Epithelial cell of prostate (primary cell): ENCODE data around the gene FAM118A.

Source experiments
- DNase-seq: peaks from one replicate; pipeline ENCODE4 v3.0.0-alpha.2; 2011; ENCODE audit warnings: low read depth, low spot score
- H3K27ac ChIP-seq: fragments of 450-650 bp; 2 replicates; pipeline ENCODE4 v1.5.1; 2017; ENCODE audit warnings: mild to moderate bottlenecking

FAM118A gene

DNA sequence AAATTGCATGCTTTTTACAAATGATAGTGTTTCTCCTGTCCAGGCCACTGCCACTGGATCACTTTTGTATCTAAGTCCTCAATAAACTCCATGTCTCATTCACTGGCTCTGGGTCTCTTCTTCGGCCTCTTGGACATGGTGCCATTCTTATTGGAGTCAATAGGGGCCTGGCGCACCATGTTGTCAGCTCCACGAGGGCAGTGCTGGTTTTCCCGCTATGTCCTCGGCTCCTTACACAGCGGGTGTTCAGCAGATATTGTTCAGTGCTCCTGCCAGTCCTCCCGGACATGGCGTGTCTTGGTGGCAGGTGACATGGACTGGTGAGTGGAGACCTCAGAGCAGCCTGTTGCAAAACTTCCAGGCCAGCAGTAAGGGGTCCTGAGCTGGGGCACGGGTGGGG is 3.6 kb upstream of the FAM118A start:
- H3K27ac ChIP-seq, result no peak overlapping the region
- DNase-seq, result no peak

DNA sequence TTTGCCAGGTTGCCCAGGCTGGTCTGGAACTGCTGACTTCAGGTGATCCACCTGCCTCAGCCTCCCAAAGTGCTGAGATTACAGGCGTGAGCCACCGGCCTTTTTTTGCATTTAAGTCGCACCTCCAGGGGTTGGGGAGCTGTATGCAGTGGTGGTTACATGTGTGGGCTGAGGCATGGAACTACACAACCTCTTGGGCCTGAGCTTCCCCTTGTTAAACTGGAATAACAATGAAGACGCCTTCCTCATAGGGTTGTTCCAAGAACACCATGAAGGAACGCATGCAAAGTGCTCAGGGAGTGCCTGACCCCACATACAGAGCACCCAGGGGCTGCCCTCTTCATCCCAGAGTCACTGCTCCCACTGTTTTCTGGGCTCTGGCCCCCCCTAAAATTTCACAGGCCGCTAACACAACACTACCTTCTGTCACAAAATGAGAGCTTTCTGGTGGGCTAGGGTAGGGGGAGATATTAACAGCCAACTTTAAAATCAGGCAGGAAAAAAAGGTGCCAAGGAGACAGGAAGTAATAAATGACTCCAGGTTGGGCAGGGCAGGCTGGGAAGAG is 1.3 kb upstream of the FAM118A start:
- DNase-seq, result no peak
- H3K27ac ChIP-seq, result peak overlapping the region; percentile 69

DNA sequence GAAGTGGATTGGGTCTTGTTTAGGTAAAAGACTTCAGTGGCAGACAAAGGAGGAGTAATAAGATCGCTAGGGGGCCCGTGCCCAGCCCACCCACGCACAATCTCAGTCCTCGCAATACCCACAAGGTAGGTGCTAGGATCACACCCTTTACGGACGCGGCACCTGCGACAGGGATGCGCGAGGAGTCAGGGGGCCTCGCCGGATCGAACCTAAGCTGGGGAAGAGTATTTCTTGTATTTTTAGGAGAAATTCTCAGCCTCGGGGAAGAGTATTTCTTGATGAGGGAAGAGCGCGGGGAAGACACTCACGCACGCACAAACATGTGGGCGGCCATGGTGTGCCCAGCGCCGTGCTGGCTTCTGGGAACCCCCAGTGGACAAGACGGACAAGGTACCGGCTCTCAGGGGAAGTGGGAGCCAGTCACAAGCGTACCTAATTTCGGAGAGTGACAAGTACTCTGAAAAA is 745 bp upstream of the FAM118A start:
- peak overlapping the region; percentile 69 for H3K27ac ChIP-seq
- DNase-seq, result no peak

GRCh38 chr22:45310331-45310976 is 720 bp downstream of the FAM118A start:
- no peak for DNase-seq

GRCh38 chr22:45310977-45311531 is 1.3 kb downstream of the FAM118A start:
- DNase-seq, result no peak
- H3K27ac ChIP-seq, result no peak overlapping the region

More at GRCh38 chr22:45310331-45310976, 720 bp downstream of the FAM118A start:
- peak overlapping the region; percentile 69 for H3K27ac ChIP-seq

- no peak overlapping the region for H3K27ac ChIP-seq
- DNase-seq, result no peak
These were observed 2.7 kb downstream of the FAM118A start for GRCh38 chr22:45312415-45312814.

DNA sequence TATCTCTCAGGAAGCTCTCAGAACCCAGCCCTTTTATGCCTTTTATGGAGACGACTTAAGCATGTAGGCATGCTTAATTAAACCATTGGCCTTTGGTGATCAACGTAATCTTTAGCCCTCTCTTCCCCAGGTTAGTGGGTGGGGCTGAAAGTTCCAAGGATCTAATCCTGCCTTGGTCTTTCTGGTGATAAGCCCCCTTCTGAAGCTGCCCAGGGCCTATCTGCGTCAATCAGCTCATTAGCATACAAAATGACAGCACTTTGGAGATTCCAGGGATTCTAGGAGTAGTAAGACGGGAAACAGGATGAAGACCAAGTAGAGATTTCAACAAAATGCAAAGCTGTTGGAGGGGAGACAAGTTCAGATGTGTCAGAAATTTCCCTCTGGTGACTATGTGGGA is 3.1 kb downstream of the FAM118A start:
- no peak overlapping the region for H3K27ac ChIP-seq
- DNase-seq, result no peak

GRCh38 chr22:45314054-45314721 is 4.5 kb downstream of the FAM118A start:
- no peak overlapping the region for H3K27ac ChIP-seq
- DNase-seq, result no peak

GRCh38 chr22:45314786-45315185 is 5.1 kb downstream of the FAM118A start:
- no peak overlapping the region for H3K27ac ChIP-seq
- DNase-seq, result no peak

DNA sequence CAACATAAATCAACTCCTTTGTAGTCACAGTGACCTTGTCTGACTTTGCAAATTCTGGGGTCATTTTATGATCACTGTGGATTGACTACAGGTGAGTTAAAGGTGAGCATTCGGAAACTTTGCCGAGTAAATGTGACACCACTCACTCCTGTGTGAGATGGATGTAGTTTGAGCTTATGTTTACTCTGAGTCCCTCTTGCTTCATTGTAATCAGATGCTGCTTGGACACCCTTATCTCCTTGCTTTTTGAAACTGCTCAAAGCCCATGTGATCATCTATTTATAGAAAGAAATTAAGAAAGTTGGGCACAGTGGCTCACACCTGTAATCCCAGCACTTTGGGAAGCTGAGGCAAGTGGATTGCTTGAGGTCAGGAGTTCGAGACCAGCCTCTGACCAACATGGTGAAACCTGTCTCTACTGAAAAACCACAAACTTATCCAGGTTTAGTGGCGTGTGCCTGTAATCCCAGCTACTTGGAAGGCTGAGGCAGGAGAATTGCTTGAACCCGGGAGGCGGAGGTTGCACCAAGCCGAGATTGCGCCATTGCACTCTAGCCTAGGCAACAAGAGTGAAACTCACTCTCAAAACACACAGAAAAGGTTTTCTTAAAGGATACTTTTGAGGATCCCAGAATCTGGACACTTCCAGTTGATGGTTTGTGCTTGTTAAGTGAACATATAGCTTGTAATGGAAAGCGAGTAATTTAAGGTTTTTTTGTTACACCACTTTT is 7.2 kb downstream of the FAM118A start:
- H3K27ac ChIP-seq, result peak overlapping the region; percentile 32
- DNase-seq, result no peak

GRCh38 chr22:45317551-45318167 is 7.9 kb downstream of the FAM118A start:
- DNase-seq, result no peak
- peak overlapping the region; percentile 32 for H3K27ac ChIP-seq

DNA sequence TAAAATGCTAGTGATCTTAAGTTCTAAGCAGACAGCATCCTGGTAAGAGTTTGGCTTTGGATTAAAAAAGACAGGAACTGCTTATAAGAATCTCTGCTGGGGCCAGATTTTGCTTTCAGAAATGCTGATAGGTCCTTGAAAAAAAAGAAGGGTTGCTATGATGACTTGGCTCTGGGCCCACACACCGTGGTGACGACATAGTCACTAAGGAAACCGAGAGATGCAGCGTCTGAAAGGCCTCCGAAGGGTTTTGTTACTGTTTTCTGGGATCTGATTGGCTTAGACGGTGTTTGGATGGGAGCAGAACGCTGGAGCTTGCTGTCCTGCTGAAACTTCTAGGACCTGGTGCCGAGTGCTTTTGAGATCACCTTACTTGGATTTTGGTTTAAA is 8.4 kb downstream of the FAM118A start:
- H3K27ac ChIP-seq, result peak overlapping the region; percentile 32
- DNase-seq, result no peak

DNA sequence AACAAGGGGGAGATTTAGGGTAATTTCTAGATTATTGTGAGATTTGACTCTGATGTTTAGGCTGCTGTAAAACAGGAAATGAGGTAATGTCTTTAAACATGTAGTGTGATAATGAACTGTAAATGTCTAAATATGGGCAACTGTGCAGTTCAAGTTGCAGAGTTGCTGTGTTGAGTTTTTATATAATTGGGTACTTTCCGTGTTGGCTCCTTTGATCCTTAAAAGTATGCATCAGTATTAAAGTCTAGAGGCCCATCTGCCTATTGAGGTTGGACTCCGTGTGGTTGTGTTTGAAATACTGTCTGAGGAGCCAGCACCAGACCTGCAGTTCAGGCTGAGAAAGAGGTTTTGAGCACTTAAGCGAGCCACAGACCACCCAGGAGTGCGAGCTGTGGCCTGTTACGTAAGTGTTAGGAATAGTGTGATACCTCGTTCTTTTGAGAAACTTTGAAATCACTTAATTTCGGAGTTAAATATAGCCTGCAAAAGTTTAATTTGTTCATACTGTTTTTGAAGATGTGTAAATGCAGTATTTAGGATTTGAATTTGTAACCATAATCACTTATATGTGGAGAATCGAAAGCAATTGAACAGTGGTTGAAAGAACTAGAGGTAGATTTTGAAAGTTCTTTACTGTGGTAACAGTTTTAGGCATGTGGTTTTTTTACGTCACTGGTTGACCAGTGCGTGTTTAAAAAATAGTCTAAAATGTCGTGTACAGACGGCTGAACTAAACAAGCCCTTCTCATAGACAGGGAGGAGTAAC is 9.0 kb downstream of the FAM118A start:
- no peak for DNase-seq
- peak overlapping the region; percentile 32 for H3K27ac ChIP-seq

GRCh38 chr22:45319324-45319685 is 9.6 kb downstream of the FAM118A start:
- DNase-seq, result no peak
- no peak overlapping the region for H3K27ac ChIP-seq

DNA sequence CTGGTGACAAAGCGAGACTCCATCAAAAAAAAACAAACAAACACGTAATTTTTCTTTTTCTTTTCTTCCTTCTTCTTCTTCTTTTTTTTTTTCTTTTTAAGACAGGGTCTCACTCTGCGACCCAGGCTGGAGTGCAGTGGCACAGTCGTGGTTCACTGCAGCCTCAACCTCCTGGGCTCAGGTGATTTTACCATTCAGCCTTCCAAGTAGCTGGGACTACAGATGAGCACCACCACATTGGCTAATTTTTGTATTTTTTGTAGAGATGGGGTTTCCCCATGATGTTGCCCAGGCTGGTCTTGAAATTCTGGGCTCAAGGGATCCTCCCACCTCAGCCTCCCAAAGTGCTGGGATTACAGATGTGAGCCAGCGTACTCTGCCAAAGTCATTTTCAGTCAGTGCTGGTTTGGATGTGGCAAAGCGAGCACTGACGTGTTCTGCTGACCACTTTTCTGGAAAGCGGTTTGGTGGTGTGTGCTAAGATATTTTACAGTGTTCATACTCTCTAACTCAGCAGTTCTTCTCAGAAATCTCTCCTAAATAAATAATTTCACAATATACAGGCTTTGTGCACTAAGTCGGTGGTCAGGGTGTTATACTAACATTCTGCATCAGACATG is 10.7 kb downstream of the FAM118A start:
- DNase-seq, result no peak
- no peak overlapping the region for H3K27ac ChIP-seq

DNA sequence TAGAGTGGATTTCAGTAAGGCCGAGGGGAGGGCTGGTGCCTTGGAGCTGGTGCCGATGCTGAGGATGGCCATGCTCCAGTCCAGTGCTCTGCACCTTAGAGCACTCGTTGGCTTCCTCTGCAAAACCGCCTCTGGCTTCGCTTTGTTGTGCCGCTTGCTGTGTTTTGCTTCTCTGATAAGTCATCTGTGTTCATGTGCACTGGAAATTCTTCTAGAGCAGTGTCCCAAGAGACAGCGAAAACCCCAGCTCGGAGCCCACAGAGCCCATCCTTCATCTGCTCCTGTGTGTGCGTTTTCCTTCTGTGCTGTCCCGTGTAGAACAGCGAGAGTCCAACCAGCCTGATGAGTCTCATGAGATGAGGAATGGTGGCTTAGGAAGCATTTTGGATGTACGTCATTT is 12.1 kb downstream of the FAM118A start:
- H3K27ac ChIP-seq, result no peak overlapping the region
- no peak for DNase-seq

DNA sequence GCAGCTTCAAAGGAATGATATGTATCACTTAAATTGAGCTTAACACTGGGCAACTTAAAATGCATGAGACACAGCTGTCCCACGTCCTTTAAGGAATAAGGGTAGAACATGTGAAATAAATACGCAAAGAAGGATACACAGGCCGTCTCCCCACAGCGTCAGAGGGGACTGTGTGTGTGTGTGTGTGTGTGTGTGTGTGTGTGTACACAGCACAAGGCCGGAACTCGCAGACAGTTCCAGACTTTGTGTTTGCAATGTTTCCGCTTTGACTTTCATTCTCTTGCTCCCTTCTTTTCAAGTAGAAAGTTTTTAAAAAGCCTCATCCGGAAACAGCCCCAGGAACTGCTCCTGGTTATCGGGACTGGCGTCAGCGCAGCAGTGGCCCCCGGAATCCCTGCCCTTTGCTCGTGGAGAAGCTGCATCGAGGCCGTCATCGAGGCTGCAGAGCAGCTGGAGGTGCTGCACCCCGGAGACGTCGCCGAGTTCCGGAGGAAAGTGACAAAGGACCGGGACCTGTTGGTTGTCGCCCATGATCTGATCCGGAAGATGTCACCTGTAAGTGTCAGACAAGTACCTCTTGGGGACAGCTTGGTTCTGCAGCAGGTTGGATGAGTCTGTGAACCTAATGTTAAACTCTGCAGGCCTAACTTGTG is 13.3 kb downstream of the FAM118A start:
- H3K27ac ChIP-seq, result no peak overlapping the region
- no peak for DNase-seq

DNA sequence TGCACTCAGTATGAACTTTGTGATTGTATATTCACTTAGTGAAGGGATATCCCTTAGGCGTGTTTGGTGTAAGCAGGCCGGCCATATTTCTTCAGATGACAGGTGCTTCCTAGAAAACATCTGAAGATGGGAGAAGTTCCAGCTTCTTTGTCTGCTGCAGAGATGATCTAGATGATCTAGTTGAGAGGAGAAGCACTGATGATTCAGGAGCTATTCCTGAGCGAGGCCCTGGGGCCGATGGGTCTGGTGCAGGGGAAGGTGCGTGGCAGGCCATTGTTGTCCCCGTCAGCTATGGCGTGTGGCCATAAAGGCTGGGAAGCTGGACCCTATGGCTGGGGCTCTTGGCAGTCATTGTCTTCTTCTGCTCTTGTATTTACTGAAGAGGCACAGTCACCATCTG is 14.0 kb downstream of the FAM118A start:
- no peak overlapping the region for H3K27ac ChIP-seq
- DNase-seq, result no peak

DNA sequence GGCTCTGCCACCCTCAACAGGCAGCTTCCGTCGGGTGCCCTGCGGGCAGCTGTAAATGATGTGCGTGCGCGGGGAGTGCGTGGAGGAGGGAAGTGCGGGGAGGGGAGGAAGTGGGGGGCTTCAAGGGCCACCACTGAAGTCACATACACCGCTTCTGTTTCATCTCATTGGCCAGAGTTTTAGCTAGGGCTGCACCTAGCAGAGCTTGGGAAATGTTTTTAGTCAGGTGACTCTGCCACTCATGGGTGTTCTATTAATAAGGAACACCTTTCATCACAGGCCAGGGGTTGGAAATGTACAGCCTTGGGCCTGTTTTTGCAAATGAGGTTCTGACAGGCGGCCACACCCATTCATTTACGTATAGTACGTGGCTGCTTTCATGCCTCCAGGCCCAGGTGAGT is 14.6 kb downstream of the FAM118A start:
- no peak overlapping the region for H3K27ac ChIP-seq

More for the DNA sequence above, 14.6 kb downstream of the FAM118A start:
- no peak for DNase-seq
